Measurements from ENCODE around the gene PARM1.

Gene PARM1

DNA sequence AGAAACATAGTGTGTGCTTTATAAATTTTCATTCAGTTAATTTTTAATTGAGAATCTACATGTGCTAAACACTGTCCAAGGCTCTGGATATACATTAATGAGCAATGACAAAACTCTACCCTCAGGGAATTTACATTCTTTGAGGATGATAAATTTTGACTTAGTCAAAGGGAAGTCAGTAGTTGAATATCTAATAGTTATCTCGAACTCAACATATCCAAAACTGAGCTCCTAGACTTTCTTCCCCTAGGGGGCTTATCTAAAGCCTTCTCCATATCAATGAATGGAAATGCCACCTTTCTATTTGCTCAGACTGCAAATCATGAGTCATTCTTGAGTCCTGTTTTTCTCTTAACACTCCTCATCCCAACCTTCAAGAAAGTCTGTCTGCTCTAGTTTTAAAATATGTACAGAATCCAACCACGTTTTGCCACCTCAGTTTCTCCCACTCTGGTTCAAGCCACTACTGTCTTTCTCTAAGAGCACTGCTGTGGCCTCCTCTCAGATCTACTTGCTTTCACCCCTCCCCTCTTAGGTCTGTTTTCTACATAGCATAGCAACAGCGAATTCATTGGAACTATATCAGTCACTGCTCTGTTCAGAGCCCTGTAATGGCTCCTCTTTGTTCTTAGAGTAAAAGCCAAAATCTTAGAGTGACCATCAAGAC is 9.5 kb downstream of the PARM1 start:
- H3K9me3 ChIP-seq (ENCODE audit: control insufficient read depth in 1 of 2, low read length in 2 of 2), result no peaks in the 10 kb centered on the region
- H3K27me3 ChIP-seq (ENCODE audit: low read depth, low read length), result no peaks in the 10 kb centered on the region
- no peak overlapping the region for H3K27ac ChIP-seq (ENCODE audit: low read length)
- no peak overlapping the region for H3K4me3 ChIP-seq (ENCODE audit: low read depth in 1 of 2, low read length in 2 of 2)
- H3K4me1 ChIP-seq (ENCODE audit: control insufficient read depth in 1 of 2, insufficient read depth in 2 of 2, low read length in 2 of 2), result no peaks in the 10 kb centered on the region
- no peaks in the 10 kb centered on the region for H3K36me3 ChIP-seq (ENCODE audit: control insufficient read depth in 1 of 2, insufficient read depth in 2 of 2, low read length in 2 of 2)

DNA sequence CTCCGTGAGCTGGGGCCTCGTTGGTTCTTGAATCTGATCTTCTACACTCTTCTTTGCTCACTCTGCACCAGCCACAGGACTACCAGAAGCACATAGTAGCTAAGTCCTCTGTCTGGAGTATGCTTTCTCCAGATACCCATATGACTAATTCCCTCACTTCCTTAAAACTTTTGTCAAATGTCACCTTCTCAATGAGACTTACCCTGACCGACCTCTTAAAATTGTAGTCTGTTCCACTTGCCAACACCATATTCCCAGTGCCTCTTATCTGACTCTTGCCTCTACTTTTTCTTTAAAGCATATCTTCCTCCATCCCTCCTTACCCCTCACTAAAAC is 10.0 kb downstream of the PARM1 start:
- H3K4me1 ChIP-seq (ENCODE audit: control insufficient read depth in 1 of 2, insufficient read depth in 2 of 2, low read length in 2 of 2), result no peaks in the 10 kb centered on the region
- H3K27me3 ChIP-seq (ENCODE audit: low read depth, low read length), result no peaks in the 10 kb centered on the region
- no peak overlapping the region for H3K27ac ChIP-seq (ENCODE audit: low read length)
- no peaks in the 10 kb centered on the region for H3K36me3 ChIP-seq (ENCODE audit: control insufficient read depth in 1 of 2, insufficient read depth in 2 of 2, low read length in 2 of 2)
- no peak overlapping the region for H3K4me3 ChIP-seq (ENCODE audit: low read depth in 1 of 2, low read length in 2 of 2)
- H3K9me3 ChIP-seq (ENCODE audit: control insufficient read depth in 1 of 2, low read length in 2 of 2), result no peaks in the 10 kb centered on the region

DNA sequence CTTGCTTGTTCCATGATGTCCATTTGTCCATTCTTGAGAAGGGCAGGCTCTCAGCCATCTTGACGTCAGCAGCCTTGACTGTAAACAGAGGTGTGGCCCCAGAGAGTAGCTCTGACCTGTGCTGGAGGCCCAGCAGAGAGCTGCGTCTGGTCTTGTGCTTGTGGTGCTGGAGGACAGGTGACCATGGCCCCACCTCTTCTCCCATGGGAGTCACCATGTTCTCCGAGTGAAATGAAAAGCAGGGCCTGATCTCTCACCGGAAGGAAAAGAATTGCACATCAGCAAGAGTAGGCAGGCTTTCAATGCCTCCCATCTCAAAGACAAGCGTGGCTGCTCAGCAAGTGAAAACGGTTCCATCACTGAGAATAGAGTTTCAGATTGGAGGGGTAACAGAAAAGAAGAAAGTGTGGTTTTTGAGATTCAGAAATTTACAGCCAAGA is 11.5 kb downstream of the PARM1 start:
- no peaks in the 10 kb centered on the region for H3K9me3 ChIP-seq (ENCODE audit: control insufficient read depth in 1 of 2, low read length in 2 of 2)
- H3K27me3 ChIP-seq (ENCODE audit: low read depth, low read length), result no peaks in the 10 kb centered on the region
- no peaks in the 10 kb centered on the region for H3K4me1 ChIP-seq (ENCODE audit: control insufficient read depth in 1 of 2, insufficient read depth in 2 of 2, low read length in 2 of 2)
- no peaks in the 10 kb centered on the region for H3K36me3 ChIP-seq (ENCODE audit: control insufficient read depth in 1 of 2, insufficient read depth in 2 of 2, low read length in 2 of 2)
- H3K27ac ChIP-seq (ENCODE audit: low read length), result no peak overlapping the region
- H3K4me3 ChIP-seq (ENCODE audit: low read depth in 1 of 2, low read length in 2 of 2), result no peak overlapping the region

DNA sequence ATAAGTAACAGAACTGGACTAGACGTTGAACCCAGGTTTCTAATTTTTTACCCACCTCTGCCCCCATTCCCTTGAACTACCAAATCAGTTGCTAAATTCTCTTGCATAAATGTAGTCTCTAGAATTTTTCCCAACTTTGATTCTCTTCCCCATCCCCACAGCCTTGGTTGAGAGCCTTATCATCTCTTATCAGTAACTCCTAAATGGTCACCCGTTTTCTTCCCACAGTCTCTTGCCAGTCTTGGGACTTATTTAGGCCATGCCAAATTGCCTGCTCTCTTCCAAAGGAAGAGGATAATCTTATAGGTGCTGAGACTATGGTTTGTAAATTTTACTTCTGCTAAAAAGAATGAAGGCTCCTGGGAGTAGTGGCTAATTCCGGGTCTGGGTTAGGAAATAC is 13.3 kb downstream of the PARM1 start:
- no peaks in the 10 kb centered on the region for H3K9me3 ChIP-seq (ENCODE audit: control insufficient read depth in 1 of 2, low read length in 2 of 2)
- H3K4me3 ChIP-seq (ENCODE audit: low read depth in 1 of 2, low read length in 2 of 2), result no peak overlapping the region
- no peak overlapping the region for H3K27ac ChIP-seq (ENCODE audit: low read length)
- no peaks in the 10 kb centered on the region for H3K27me3 ChIP-seq (ENCODE audit: low read depth, low read length)
- H3K4me1 ChIP-seq (ENCODE audit: control insufficient read depth in 1 of 2, insufficient read depth in 2 of 2, low read length in 2 of 2), result no peaks in the 10 kb centered on the region
- no peaks in the 10 kb centered on the region for H3K36me3 ChIP-seq (ENCODE audit: control insufficient read depth in 1 of 2, insufficient read depth in 2 of 2, low read length in 2 of 2)

DNA sequence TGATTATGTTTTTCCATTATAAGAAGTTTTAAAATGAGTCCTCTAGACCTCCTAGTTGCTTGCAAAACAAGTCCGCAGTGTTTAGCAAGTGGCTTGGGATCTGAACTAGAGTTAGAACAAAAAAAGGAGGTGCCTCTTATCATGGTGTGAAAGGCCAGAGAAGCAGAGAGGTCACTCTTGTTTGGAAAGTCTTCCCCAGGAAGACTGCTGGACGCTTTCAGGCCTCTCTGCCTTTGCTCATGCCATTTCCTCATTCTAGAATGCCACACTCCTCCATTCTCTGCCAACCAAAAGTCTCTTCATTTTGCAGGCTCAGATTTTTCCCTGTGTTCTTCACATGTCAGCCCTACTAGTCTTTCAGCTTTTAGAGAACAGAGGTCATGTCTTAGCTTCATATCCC is 14.9 kb downstream of the PARM1 start:
- H3K27ac ChIP-seq (ENCODE audit: low read length), result no peak overlapping the region
- no peaks in the 10 kb centered on the region for H3K4me1 ChIP-seq (ENCODE audit: control insufficient read depth in 1 of 2, insufficient read depth in 2 of 2, low read length in 2 of 2)
- H3K4me3 ChIP-seq (ENCODE audit: low read depth in 1 of 2, low read length in 2 of 2), result no peak overlapping the region
- no peaks in the 10 kb centered on the region for H3K27me3 ChIP-seq (ENCODE audit: low read depth, low read length)
- no peaks in the 10 kb centered on the region for H3K9me3 ChIP-seq (ENCODE audit: control insufficient read depth in 1 of 2, low read length in 2 of 2)
- no peaks in the 10 kb centered on the region for H3K36me3 ChIP-seq (ENCODE audit: control insufficient read depth in 1 of 2, insufficient read depth in 2 of 2, low read length in 2 of 2)

DNA sequence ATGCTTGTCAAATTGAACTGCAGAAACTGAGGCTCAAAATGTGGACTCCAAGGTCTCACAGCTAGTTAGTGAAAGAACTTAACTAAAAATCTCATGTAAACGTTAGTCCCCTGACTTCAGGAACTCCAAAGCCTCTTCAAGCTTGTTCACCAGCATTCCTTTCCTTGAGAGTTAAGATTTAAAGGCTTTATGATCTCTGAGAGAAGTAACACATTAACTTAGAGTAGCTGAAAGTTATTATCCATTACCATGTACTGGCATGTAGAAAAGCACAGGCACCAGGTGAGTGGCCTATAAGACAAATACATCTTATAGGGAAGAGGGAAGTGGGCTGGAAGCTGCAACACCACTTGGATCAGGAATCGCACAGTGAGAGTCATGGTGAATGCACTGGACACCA is 15.3 kb downstream of the PARM1 start:
- no peaks in the 10 kb centered on the region for H3K4me1 ChIP-seq (ENCODE audit: control insufficient read depth in 1 of 2, insufficient read depth in 2 of 2, low read length in 2 of 2)
- no peak overlapping the region for H3K4me3 ChIP-seq (ENCODE audit: low read depth in 1 of 2, low read length in 2 of 2)
- H3K27me3 ChIP-seq (ENCODE audit: low read depth, low read length), result no peaks in the 10 kb centered on the region
- H3K9me3 ChIP-seq (ENCODE audit: control insufficient read depth in 1 of 2, low read length in 2 of 2), result no peaks in the 10 kb centered on the region
- no peak overlapping the region for H3K27ac ChIP-seq (ENCODE audit: low read length)
- H3K36me3 ChIP-seq (ENCODE audit: control insufficient read depth in 1 of 2, insufficient read depth in 2 of 2, low read length in 2 of 2), result no peaks in the 10 kb centered on the region

DNA sequence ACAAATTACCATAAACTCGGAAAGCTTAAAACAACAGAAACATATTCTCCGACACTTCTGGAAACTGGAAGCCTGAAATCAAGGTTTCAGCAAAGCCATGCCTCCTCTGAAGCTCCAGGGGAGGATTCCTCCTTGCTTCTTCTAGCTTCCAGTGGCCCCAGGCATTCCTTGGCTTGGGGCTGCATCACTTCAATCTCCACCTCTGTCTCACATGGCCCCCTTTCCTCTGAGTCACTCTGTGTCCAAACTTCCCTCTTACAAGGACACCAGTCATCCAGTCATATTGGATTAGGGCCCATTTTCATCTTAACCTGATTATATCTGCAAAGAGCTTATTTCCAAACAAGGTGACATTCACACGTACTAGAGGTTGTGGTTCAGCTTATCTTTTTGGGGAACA is 17.3 kb downstream of the PARM1 start:
- H3K36me3 ChIP-seq (ENCODE audit: control insufficient read depth in 1 of 2, insufficient read depth in 2 of 2, low read length in 2 of 2), result no peaks in the 10 kb centered on the region
- no peak overlapping the region for H3K27ac ChIP-seq (ENCODE audit: low read length)
- H3K4me3 ChIP-seq (ENCODE audit: low read depth in 1 of 2, low read length in 2 of 2), result no peak overlapping the region
- no peaks in the 10 kb centered on the region for H3K27me3 ChIP-seq (ENCODE audit: low read depth, low read length)
- no peaks in the 10 kb centered on the region for H3K9me3 ChIP-seq (ENCODE audit: control insufficient read depth in 1 of 2, low read length in 2 of 2)
- H3K4me1 ChIP-seq (ENCODE audit: control insufficient read depth in 1 of 2, insufficient read depth in 2 of 2, low read length in 2 of 2), result no peaks in the 10 kb centered on the region

DNA sequence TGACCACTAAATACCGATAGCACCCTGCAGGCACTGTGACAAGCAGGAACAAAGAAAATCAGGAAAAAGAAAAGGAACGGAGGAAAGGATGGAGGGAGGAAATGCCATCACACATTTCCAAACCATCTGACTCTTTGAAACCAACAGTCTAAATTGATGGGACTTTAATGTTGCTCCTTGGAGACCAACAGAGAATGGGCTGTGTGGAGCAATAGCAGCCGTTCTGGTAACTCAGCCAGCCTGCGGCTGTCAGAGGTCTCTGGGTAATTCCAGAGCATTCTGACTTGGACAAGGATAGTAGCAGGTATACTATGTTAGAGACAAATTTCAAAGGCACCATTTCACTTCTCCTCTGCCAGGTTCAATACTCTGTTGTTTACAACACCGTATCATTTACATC is 18.0 kb downstream of the PARM1 start:
- Histone ChIP-seq H3K9me3 (ENCODE audit: control insufficient read depth in 1 of 2, low read length in 2 of 2) (no peaks in the 10 kb centered on the region), H3K27ac (ENCODE audit: low read length) (no peak overlapping the region), H3K27me3 (ENCODE audit: low read depth, low read length) (no peaks in the 10 kb centered on the region), H3K36me3 (ENCODE audit: control insufficient read depth in 1 of 2, insufficient read depth in 2 of 2, low read length in 2 of 2) (no peaks in the 10 kb centered on the region), H3K4me3 (ENCODE audit: low read depth in 1 of 2, low read length in 2 of 2) (no peak overlapping the region), H3K4me1 (ENCODE audit: control insufficient read depth in 1 of 2, insufficient read depth in 2 of 2, low read length in 2 of 2) (no peaks in the 10 kb centered on the region)

DNA sequence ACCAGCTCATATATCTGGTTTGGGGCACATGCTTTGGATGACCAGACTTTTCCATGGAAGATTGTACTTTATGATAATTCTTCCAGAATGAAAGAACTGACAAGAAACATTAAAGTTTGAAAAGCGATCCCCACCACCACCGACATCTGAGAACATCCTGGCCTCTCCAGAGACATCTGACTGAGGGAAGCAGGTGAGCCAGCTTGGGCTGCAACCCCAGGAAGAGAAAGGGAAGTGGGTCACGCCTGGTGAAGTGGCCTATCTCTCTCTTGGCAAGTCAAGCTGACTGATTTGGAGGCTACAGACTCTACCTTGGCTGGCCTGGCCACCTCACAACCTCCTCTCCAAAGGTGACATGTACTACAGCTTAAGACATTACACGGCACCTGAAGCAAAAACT is 20.7 kb downstream of the PARM1 start:
- Histone ChIP-seq H3K4me3 (ENCODE audit: low read depth in 1 of 2, low read length in 2 of 2) (no peak overlapping the region), H3K27ac (ENCODE audit: low read length) (no peak overlapping the region), H3K27me3 (ENCODE audit: low read depth, low read length) (no peaks in the 10 kb centered on the region), H3K9me3 (ENCODE audit: control insufficient read depth in 1 of 2, low read length in 2 of 2) (no peaks in the 10 kb centered on the region), H3K36me3 (ENCODE audit: control insufficient read depth in 1 of 2, insufficient read depth in 2 of 2, low read length in 2 of 2) (no peaks in the 10 kb centered on the region), H3K4me1 (ENCODE audit: control insufficient read depth in 1 of 2, insufficient read depth in 2 of 2, low read length in 2 of 2) (no peaks in the 10 kb centered on the region)

DNA sequence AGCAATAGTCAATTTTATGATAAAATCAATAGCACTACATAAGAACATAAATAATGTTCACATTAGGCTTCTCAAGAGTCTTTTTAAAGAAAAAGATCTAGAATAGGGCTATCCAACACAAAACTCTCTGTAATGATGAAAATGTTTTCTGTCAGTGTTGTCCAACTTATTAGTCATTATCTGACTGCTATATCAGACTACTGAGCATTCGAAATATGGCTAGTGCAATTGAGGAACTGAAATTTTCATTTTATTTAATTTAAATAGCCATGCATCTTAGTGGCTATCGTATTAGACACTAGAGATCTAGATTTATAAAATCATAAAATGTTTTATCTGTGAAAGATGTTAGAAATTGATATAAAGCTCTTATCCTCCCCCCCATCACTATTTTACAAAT is 26.0 kb downstream of the PARM1 start:
- Histone ChIP-seq H3K27me3 (ENCODE audit: low read depth, low read length) (no peaks in the 10 kb centered on the region), H3K4me1 (ENCODE audit: control insufficient read depth in 1 of 2, insufficient read depth in 2 of 2, low read length in 2 of 2) (no peaks in the 10 kb centered on the region), H3K27ac (ENCODE audit: low read length) (no peak overlapping the region), H3K4me3 (ENCODE audit: low read depth in 1 of 2, low read length in 2 of 2) (no peak overlapping the region), H3K36me3 (ENCODE audit: control insufficient read depth in 1 of 2, insufficient read depth in 2 of 2, low read length in 2 of 2) (no peaks in the 10 kb centered on the region), H3K9me3 (ENCODE audit: control insufficient read depth in 1 of 2, low read length in 2 of 2) (peaks cover 0 to 2% of the 10 kb centered on the region in 2 donors)

DNA sequence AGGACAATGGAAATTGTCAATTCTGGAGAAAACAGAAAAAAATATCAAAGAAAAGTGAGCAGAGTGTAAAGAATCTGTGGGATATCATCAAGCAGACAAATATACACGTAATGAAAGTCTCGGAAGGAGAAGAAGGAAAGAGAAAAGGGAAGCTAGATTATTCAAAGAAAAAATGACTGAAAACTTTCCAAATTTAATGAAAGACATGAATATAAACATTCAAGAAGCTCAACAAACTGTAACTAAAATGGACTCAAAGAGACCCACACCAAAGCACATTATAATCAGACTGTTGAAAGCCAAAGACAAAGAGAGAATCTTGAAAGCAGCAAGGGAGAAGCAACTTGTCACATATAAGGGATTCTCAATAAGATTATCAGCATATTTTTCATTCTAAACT is 28.3 kb downstream of the PARM1 start:
- Histone ChIP-seq H3K27ac (ENCODE audit: low read length) (no peak overlapping the region), H3K4me1 (ENCODE audit: control insufficient read depth in 1 of 2, insufficient read depth in 2 of 2, low read length in 2 of 2) (no peaks in the 10 kb centered on the region), H3K27me3 (ENCODE audit: low read depth, low read length) (no peaks in the 10 kb centered on the region), H3K36me3 (ENCODE audit: control insufficient read depth in 1 of 2, insufficient read depth in 2 of 2, low read length in 2 of 2) (no peaks in the 10 kb centered on the region), H3K4me3 (ENCODE audit: low read depth in 1 of 2, low read length in 2 of 2) (no peak overlapping the region), H3K9me3 (ENCODE audit: control insufficient read depth in 1 of 2, low read length in 2 of 2) (peaks cover 0 to 2% of the 10 kb centered on the region in 2 donors)

DNA sequence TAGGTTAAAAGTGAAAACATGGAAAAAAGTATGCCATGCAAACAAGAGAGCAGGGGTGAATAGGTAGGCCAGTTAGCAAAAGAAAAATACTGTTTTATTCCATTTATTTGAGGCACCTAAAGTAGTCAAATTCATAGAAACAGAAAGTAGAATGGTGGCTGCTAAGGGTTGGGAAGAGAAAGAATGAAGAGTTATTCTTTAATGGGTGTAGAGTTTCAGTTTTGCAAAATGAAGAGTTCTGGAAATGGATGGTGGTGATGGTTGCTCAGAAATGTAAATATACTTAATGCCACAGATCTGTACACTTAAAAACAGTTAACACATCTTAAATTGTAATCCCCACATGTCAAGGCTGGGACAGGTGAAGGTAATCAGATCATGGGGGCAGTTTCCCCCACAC is 29.7 kb downstream of the PARM1 start:
- peaks cover 0 to 2% of the 10 kb centered on the region in 2 donors for H3K9me3 ChIP-seq (ENCODE audit: control insufficient read depth in 1 of 2, low read length in 2 of 2)
- H3K36me3 ChIP-seq (ENCODE audit: control insufficient read depth in 1 of 2, insufficient read depth in 2 of 2, low read length in 2 of 2), result no peaks in the 10 kb centered on the region
- H3K27ac ChIP-seq (ENCODE audit: low read length), result no peak overlapping the region
- no peaks in the 10 kb centered on the region for H3K27me3 ChIP-seq (ENCODE audit: low read depth, low read length)
- peaks cover 0 to 4% of the 10 kb centered on the region in 2 donors for H3K4me1 ChIP-seq (ENCODE audit: control insufficient read depth in 1 of 2, insufficient read depth in 2 of 2, low read length in 2 of 2)
- no peak overlapping the region for H3K4me3 ChIP-seq (ENCODE audit: low read depth in 1 of 2, low read length in 2 of 2)
